Endothelial cell of umbilical vein (primary cell): ENCODE data around the gene SLC10A1. TPM values are rescaled to one million over a fixed set of nuclear protein-coding genes. Genes with fewer than 3 reads are reported as not detected.

Experiments used
- BruUV-seq: library from RNA; stranded (reverse); fragments of 400-500 nt; replicated peaks from 2 replicates; lab custom pipeline; 2021; lab: Mats Ljungman, UMichigan
- CTCF ChIA-PET: fragments of 300-600, 350-600 bp; sonication (Branson Sonifier 250); formaldehyde crosslinking; loops from one replicate; lab custom pipeline; 2021; ENCODE audit warnings: antibody characterized with exemption, inconsistent platforms; lab: Charles Lee
- POLR2A ChIA-PET: fragments of 300-600, 350-600 bp; sonication (Branson Sonifier 250); formaldehyde crosslinking; loops from one replicate; lab custom pipeline; 2021; ENCODE audit warnings: antibody characterized with exemption, inconsistent platforms; lab: Charles Lee
- DNase-seq: peaks from one replicate; pipeline ENCODE4 v3.0.0-alpha.2; 2011; ENCODE audit warnings: low read depth, low spot score
- FAIRE-seq: peaks from 2 replicates; lab custom pipeline; 2011; peaks lifted over from hg19 to GRCh38; lab: Jason Lieb, UNC
- H2AFZ ChIP-seq: 2 replicates; pipeline ENCODE4 v1.6.0; 2012; ENCODE audit warnings: low read depth, low read length, control low read depth, inconsistent platforms
- H3K27ac ChIP-seq: 2 replicates; pipeline ENCODE4 v1.5.1; 2011; ENCODE audit warnings: low read depth, mild to moderate bottlenecking, control low read depth, low read length, moderate library complexity; ENCODE audit not compliant: insufficient read depth
- H3K27me3 ChIP-seq, 2 experiments: 2 replicates each; pipeline versions ENCODE4 v1.6.0 to v1.6.1; 2011; ENCODE audit warnings: low read length in 2 of 2, mixed read lengths in 1 of 2; ENCODE audit not compliant: control insufficient read depth in 2 of 2, insufficient read depth in 2 of 2
- H3K36me3 ChIP-seq, 2 experiments: 2 replicates in 1 of 2; 3 replicates in 1 of 2; pipeline ENCODE4 v1.5.1; 2011; ENCODE audit warnings: low read length in 2 of 2, mild to moderate bottlenecking in 1 of 2, moderate library complexity in 1 of 2; ENCODE audit not compliant: control insufficient read depth in 2 of 2, insufficient read depth in 2 of 2; ENCODE audit errors: extremely low read depth in 1 of 2
- H3K4me1 ChIP-seq: 3 replicates; pipeline ENCODE4 v1.5.1; 2011; ENCODE audit warnings: mild to moderate bottlenecking, low read length; ENCODE audit not compliant: control insufficient read depth, insufficient read depth; ENCODE audit errors: extremely low read depth
- H3K4me2 ChIP-seq: 2 replicates; pipeline ENCODE4 v1.6.1; 2011; ENCODE audit warnings: low read length, control low read depth, mixed read lengths; ENCODE audit not compliant: insufficient read depth
- H3K4me3 ChIP-seq, 3 experiments: fragments of 200-600 bp in 1 of 3; sonication (generic), shearing (Covaris generic) in 1 of 3; replicated peaks in 1 of 3; 2 replicates each; pipeline ENCODE4 v1.5.1; 2011 to 2016; ENCODE audit warnings: control low read depth in 3 of 3, low read length in 3 of 3, mild to moderate bottlenecking in 2 of 3, inconsistent platforms in 1 of 3, low read depth in 1 of 3, moderate library complexity in 1 of 3; ENCODE audit not compliant: insufficient read depth in 1 of 3
- H3K79me2 ChIP-seq: 2 replicates; pipeline ENCODE4 v1.6.0; 2012; ENCODE audit warnings: low read length, inconsistent platforms; ENCODE audit not compliant: control insufficient read depth, insufficient read depth
- H3K9ac ChIP-seq: replicated peaks from 2 replicates; pipeline ENCODE3; 2011; ENCODE audit warnings: low read length, control low read depth; ENCODE audit not compliant: insufficient read depth; ENCODE audit errors: extremely low read depth
- H3K9me1 ChIP-seq: replicated peaks from 3 replicates; pipeline ENCODE4 v1.6.0; 2011; ENCODE audit warnings: mild to moderate bottlenecking, low read length; ENCODE audit not compliant: control insufficient read depth, insufficient read depth; ENCODE audit errors: extremely low read depth
- H3K9me3 ChIP-seq: replicated peaks from 2 replicates; pipeline ENCODE4 v1.5.1; 2012; ENCODE audit warnings: low read length, inconsistent platforms; ENCODE audit not compliant: control insufficient read depth, insufficient read depth
- H4K20me1 ChIP-seq: replicated peaks from 2 replicates; pipeline ENCODE3; 2011; ENCODE audit warnings: mild to moderate bottlenecking, low read length; ENCODE audit not compliant: control insufficient read depth, insufficient read depth; ENCODE audit errors: extremely low read depth
- FOS ChIP-seq: IDR thresholded peaks from 2 replicates; pipeline ENCODE4 v1.6.1; 2011; ENCODE audit warnings: mild to moderate bottlenecking, low read length, moderate library complexity, borderline replicate concordance; ENCODE audit not compliant: insufficient read depth
- GATA2 ChIP-seq: IDR thresholded peaks from 2 replicates; pipeline ENCODE4 v1.7.0; 2011; ENCODE audit warnings: low read depth, mild to moderate bottlenecking, moderate library complexity, mixed read lengths, low read length; ENCODE audit not compliant: insufficient read length, insufficient read depth
- JUN ChIP-seq: IDR thresholded peaks from 2 replicates; pipeline ENCODE4 v1.6.1; 2011; ENCODE audit warnings: borderline replicate concordance, low read depth; ENCODE audit not compliant: insufficient read length, insufficient read depth
- POLR2A ChIP-seq: IDR thresholded peaks from 2 replicates; pipeline ENCODE4 v1.6.1; 2012; ENCODE audit warnings: low read depth, mild to moderate bottlenecking, control low read depth, low read length
- POLR2AphosphoS5 ChIP-seq: IDR thresholded peaks from 2 replicates; pipeline ENCODE4 v1.6.1; 2012; ENCODE audit warnings: low read depth, mild to moderate bottlenecking, control low read depth, low read length, moderate library complexity; ENCODE audit not compliant: insufficient read depth
- dilution Hi-C: fragments of 300-500 bp; cut with MboI; formaldehyde crosslinking; loops from one replicate; pipeline ENCODE4 v1.15.0; 2019; ENCODE audit warnings: low sequenced_read_pairs; ENCODE audit not compliant: extremely low pct_ligation_motif_present
- intact Hi-C: fragments of 100-400 bp; cut with micrococcal nuclease; formaldehyde crosslinking; loops from one replicate; pipeline ENCODE4 v1.10.0; 2022
- polyA plus RNA-seq, 4 experiments: library from polyadenylated mRNA; depleted of rRNA in 3 of 4; stranded (reverse) in 3 of 4; unstranded in 1 of 4; fragments of >200 nt; gene quantifications; 2 replicates each; pipeline versions ENCODE4 v1.2.1 to v1.2.3, GENCODE V29; 2011 to 2012; ENCODE audit warnings: missing spikeins in 1 of 4
- total RNA-seq: library from RNA; stranded (reverse); gene quantifications from 2 replicates; pipeline ENCODE4 v1.2.3, GENCODE V29; 2021
- TF ChIP-seq, protein P1 (sequence below), 2 donors: IDR thresholded peaks; 1 replicate in 1 of 2; 2 replicates in 1 of 2; pipeline ENCODE4 v1.5.1; 2011; ENCODE audit warnings: low read length in 2 of 2, mild to moderate bottlenecking in 2 of 2, moderate library complexity in 2 of 2, control low read depth in 1 of 2, inconsistent platforms in 1 of 2, low read depth in 1 of 2; ENCODE audit not compliant: insufficient read depth in 1 of 2; ENCODE audit errors: extremely low read depth in 1 of 2
- TF ChIP-seq, protein P2 (sequence below): IDR thresholded peaks from 2 replicates; pipeline ENCODE4 v1.6.1; 2011; ENCODE audit not compliant: insufficient read depth, insufficient read length

SLC10A1 gene
- total and polyA plus RNA-seq, 2 donors (not counting 3 experiments of a cell fraction or from before 2014, with no cell fraction given): not detected

DNA sequence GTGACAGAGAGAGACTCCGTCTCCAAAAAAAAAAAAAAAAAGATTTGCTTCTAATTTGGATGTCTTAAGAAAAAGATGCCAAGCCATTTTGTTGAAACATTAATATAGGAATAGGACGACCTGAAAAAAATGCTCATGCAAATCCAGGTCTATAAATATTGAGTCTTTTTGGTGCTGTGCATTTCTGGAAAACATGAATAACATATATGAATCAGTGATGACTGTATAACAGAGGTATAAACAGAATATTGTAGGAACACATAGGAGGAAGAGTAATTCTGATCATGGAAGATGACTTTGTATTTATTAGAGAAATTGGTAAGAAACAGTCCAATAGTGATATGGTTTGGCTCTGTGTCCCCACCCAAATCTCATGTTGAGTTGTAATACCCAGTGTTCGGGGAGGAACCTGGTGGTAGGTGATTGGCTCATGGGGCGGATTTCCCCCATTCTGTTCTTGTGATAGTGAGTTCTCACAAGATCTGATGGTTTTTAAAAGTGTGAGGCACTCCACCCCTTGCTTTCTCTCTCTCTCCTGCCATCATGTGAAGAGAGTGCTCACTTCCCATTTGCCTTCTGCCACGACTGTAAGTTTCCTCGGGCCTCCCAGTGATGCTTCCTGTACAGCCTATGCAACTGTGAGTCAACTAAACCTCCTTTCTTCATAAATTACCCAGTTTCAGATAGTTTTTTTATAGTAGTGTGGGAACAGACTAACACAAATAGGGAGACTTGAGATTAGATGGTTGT, 33.1 kb downstream of the SLC10A1 start:
- Histone ChIP-seq H3K4me1 (peaks cover 32% of the 10 kb centered on the region), H3K36me3 (peaks cover 3 to 5% of the 10 kb centered on the region in 2 experiments), H3K27ac (no peak overlapping the region), H4K20me1 (peaks cover 5% of the 10 kb centered on the region), H3K4me3 (no peak overlapping the region), H3K27me3 (no peaks in the 10 kb centered on the region), H3K9ac (no peak overlapping the region), H2AFZ (peak overlapping the region; percentile 64), H3K79me2 (peaks cover 16% of the 10 kb centered on the region), H3K9me1 (no peaks in the 10 kb centered on the region), H3K4me2 (no peak overlapping the region), H3K9me3 (no peaks in the 10 kb centered on the region)
- FAIRE-seq (no peak), DNase-seq (peak; percentile 46)
- intact Hi-C loops (loop anchor here (10.0 kb wide), 1 partner anchor 369 kb away; the partner anchor contains the start of genes ERH and SLC39A9), dilution Hi-C loops (no loop called here)
- ChIA-PET POLR2A (no interaction called here), CTCF (no interaction called here)
- no TSS peak for BruUV-seq
- TF ChIP-seq, protein P1, sequence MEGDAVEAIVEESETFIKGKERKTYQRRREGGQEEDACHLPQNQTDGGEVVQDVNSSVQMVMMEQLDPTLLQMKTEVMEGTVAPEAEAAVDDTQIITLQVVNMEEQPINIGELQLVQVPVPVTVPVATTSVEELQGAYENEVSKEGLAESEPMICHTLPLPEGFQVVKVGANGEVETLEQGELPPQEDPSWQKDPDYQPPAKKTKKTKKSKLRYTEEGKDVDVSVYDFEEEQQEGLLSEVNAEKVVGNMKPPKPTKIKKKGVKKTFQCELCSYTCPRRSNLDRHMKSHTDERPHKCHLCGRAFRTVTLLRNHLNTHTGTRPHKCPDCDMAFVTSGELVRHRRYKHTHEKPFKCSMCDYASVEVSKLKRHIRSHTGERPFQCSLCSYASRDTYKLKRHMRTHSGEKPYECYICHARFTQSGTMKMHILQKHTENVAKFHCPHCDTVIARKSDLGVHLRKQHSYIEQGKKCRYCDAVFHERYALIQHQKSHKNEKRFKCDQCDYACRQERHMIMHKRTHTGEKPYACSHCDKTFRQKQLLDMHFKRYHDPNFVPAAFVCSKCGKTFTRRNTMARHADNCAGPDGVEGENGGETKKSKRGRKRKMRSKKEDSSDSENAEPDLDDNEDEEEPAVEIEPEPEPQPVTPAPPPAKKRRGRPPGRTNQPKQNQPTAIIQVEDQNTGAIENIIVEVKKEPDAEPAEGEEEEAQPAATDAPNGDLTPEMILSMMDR (IDR thresholded peaks at IDR 0.05; ENCODE audit: extremely low read depth in 1 of 2, insufficient read depth in 1 of 2, low read depth in 1 of 2, low read length in 2 of 2): no peak
- no peak for TF ChIP-seq POLR2AphosphoS5
- TF ChIP-seq FOS: peak; percentile 13
- TF ChIP-seq JUN: no peak
- TF ChIP-seq POLR2A: no peak
- TF ChIP-seq GATA2: no peak
- TF ChIP-seq, protein P2, sequence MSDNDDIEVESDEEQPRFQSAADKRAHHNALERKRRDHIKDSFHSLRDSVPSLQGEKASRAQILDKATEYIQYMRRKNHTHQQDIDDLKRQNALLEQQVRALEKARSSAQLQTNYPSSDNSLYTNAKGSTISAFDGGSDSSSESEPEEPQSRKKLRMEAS: no peak
